HG02885 (cell line): ENCODE measurements around the gene FITM1.

Experiments used
- ATAC-seq: cut with Tn5 transposase; IDR thresholded peaks from one replicate; pipeline ENCODE4 v1.9.1; 2021; ENCODE audit warnings: mild to moderate bottlenecking; ENCODE audit not compliant: unreplicated experiment, poor library complexity

The FITM1 gene

DNA sequence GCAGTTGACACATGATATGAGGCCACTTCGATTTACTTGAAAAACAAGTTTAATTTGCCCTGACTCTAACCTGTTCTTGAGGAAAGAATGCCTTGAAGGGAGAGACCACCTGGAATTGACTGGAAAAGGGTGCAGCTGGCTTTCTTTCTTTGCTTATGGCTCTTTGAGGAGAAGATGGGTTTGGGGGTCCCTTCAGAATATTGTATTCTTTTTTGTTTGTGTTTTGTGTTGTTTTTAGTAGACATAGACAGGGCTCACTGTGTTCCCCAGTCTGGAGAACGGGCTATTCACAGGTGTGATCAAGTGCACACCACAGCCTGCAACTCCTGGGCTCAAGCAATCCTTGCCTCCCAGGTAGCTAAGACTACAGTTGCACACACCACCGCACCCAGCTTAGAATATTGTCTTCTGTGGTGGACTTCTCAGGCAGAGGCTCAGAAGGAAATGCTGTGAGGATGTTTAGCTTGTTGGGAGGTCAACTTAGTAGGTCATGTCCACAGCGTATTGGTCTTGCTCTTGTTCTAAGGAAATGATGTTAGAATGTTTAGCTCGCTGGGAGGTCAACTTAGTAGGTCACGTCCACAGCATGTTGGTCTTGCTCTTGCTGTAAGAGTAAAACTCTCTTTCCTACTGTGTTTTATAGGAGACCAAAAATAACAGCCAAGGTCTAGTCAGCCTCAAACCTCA is 14.2 kb upstream of the FITM1 start:
- no peak for ATAC-seq

- no peak for ATAC-seq
Measured at GRCh38 chr14:24117179-24117578, 13.3 kb upstream of the FITM1 start.

DNA sequence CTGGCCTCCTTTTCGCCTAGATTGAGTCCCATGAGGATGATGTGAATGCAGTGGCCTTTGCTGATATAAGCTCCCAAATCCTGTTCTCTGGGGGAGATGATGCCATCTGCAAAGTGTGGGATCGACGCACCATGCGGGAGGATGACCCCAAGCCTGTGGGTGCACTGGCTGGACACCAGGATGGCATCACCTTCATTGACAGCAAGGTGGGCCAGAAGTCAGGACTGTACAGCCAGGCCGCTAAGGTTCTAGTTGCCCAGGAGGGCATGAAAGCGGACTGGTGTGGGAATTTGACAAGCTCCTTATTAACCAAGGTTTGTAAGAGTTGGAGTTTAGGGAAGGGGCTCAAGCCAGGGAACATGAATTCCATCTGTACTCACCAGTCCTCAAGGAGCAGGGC is 10.8 kb upstream of the FITM1 start:
- ATAC-seq = no peak

- no peak for ATAC-seq
Measured at GRCh38 chr14:24121210-24121609, 9.2 kb upstream of the FITM1 start.

GRCh38 chr14:24122416-24122815 is 8.0 kb upstream of the FITM1 start:
- no peak for ATAC-seq

- ATAC-seq = no peak
Measured at GRCh38 chr14:24122898-24123297, 7.6 kb upstream of the FITM1 start.

- ATAC-seq = peak; percentile 58
Measured at GRCh38 chr14:24123424-24124417, 6.7 kb upstream of the FITM1 start.

- no peak for ATAC-seq
Measured at GRCh38 chr14:24126939-24127338, 3.5 kb upstream of the FITM1 start.

DNA sequence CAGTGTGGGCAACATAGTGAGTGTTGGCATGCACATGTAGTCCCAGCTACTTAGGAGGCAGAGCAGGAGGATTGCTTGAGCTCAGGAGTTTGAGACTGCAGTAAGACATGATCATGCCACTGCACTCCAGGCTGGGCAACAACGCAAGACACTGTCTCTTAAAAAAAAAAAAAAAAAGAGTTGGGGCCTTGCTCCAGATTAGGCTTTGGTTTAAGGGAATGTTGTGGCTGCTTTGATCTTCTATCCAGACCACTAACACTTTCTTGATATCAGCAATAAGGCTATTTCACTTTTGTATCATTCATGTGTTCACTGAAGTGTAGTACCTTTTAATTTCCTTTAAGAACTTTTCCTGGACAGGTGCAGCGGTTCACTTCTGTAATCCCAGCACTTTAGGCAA is 2.8 kb upstream of the FITM1 start:
- ATAC-seq = no peak

DNA sequence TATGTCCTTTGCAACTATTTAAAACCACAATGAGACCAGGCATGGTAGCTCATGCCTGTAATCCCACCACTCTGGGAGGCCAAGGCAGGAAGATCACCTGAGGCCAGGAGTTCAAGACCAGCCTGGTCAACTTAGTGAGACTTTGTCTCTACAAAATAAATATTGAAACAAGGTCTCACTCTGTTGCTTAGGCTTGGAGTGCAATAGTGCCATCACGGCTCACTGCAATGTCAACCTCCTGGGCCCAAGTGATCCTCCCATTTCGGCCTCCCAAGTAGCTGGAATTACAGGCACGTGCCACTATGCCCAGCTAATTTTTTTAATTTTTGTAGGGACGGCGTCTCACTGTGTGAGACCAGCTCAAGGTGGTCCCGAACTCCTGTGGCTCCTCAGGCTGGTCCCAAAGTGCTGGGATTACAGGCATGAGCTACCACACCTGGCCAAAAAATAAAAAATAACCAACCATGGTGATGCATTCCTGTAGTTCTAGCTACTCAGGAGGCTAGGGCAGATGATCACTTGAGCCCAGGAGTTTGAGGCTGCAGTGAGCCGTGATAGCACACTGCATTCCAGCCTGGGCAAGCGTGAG is 955 bp upstream of the FITM1 start:
- no peak for ATAC-seq

DNA sequence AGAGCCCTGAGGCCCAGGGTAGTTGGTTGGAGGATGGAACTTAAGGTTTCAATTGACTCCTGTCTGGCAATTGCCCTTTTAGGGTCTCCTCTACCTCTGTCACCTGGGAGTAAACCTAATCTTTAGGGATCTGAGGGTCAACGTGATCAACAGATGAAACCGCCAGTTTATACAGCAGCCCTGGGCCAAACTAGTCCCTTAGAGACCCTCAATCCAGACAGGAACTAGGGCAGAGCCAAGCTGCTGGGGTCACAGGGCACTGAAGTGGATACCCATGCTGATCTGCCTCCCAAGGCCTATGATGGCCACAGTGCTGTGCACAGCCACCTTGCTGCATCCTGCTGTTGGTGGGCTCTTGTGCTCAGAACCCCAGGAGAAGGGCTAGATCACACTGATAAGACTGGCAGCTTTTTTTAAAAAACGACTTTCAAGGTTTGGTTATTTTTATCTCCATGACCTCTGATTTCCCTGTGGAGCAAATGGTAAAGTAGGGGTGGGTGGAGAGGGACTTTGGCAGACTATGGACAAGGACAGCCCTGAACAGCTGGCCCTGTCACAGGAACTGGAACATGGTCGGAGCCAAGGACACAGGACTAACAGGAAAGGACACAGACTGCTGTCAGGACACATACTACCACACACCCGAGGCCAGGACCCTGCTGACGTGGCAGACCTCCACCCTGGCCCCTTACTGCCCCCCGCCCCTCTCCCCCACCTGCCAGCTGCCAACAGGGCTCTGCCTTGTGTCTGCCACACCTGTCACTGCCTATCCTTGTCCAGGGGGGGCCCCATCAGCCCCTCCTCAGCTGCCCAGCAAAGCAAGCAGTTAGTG is 474 bp downstream of the FITM1 start:
- ATAC-seq = no peak

DNA sequence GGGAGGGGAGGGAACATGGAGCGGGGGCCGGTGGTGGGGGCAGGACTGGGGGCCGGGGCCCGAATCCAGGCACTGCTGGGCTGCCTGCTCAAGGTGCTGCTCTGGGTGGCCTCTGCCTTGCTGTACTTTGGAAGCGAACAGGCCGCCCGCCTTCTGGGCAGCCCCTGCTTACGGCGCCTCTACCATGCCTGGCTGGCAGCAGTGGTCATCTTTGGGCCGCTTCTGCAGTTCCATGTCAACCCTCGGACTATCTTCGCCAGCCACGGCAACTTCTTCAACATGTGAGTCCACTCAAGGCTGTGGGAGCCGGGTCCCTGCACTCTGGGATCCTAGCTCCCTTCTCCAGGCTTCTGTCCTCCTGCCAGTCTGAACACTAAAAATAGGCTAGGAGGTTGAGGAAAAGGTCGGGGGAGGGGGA is 1.1 kb downstream of the FITM1 start:
- ATAC-seq = no peak

GRCh38 chr14:24132061-24132685 is 1.7 kb downstream of the FITM1 start:
- no peak for ATAC-seq

- no peak for ATAC-seq
Measured at GRCh38 chr14:24132976-24133375, 2.5 kb downstream of the FITM1 start.

- no peak for ATAC-seq
Measured at GRCh38 chr14:24133735-24134134, 3.3 kb downstream of the FITM1 start.

GRCh38 chr14:24135584-24135833 is 5.0 kb downstream of the FITM1 start:
- peak; percentile 1 for ATAC-seq

- ATAC-seq = peak; percentile 89
Measured at GRCh38 chr14:24135834-24136683, 5.6 kb downstream of the FITM1 start, which contains the start of gene PSME1. TSS of gene PSME1 (plus strand) at chr14:24136194. CDS start at chr14:24136263, 69 bp downstream.

- ATAC-seq = no peak
Measured at GRCh38 chr14:24136684-24137528, 6.4 kb downstream of the FITM1 start.
